Activated CD8-positive, alpha-beta T cell treated with anti-CD3 and anti-CD28 coated beads, Interleukin-2, amount 10 ng/mL, durations not matched to agents 7 days and 5 days (primary cell): ENCODE data around the gene ITIH1. TPM values are rescaled to one million over a fixed set of nuclear protein-coding genes. Genes with fewer than 3 reads are reported as not detected.

Source experiments
- ATAC-seq: fragments of 150-1000 bp; cut with Tn5 transposase; one replicate; pipeline ENCODE4 v1.10.0; 2021; ENCODE audit warnings: moderate library complexity
- CTCF ChIA-PET: fragments of 350-600 bp; sonication (Branson Sonifier 250); formaldehyde crosslinking; loops from one replicate; lab custom pipeline; 2021; ENCODE audit warnings: antibody characterized with exemption; lab: Charles Lee
- POLR2A ChIA-PET: fragments of 350-600 bp; sonication (Branson Sonifier 250); formaldehyde crosslinking; loops from one replicate; lab custom pipeline; 2021; ENCODE audit warnings: antibody characterized with exemption; lab: Charles Lee
- DNase-seq: peaks from one replicate; pipeline ENCODE4 v3.0.0-alpha.2; 2020
- H3K27ac Mint-ChIP-seq: one replicate; pipeline ENCODE4 v1.8.0; 2021; ENCODE audit warnings: mild to moderate bottlenecking, mixed read lengths
- H3K27me3 Mint-ChIP-seq: one replicate; pipeline ENCODE4 v1.8.0; 2021; ENCODE audit warnings: low read depth, mixed read lengths
- H3K36me3 Mint-ChIP-seq: one replicate; pipeline ENCODE4 v1.8.0; 2021; ENCODE audit warnings: low read depth, mixed read lengths
- H3K4me1 Mint-ChIP-seq: one replicate; pipeline ENCODE4 v1.8.0; 2021; ENCODE audit warnings: low read depth, mixed read lengths
- H3K4me3 Mint-ChIP-seq: one replicate; pipeline ENCODE4 v1.8.0; 2021; ENCODE audit warnings: mild to moderate bottlenecking, mixed read lengths
- H3K9me3 Mint-ChIP-seq: one replicate; pipeline ENCODE4 v1.8.0; 2022; ENCODE audit warnings: mixed read lengths; ENCODE audit not compliant: insufficient read depth
- total RNA-seq, 2 experiments: library from RNA; stranded (reverse); gene quantifications; one replicate each; pipeline ENCODE4 v1.2.3, GENCODE V29; 2021

Gene ITIH1
- total RNA-seq, 2 experiments from 2014 or later, result not detected

GRCh38 chr3:52792413-52792812 is 15.0 kb downstream of the ITIH1 start:
- H3K27me3 Mint-ChIP-seq, result no peaks in the 10 kb centered on the region
- CTCF ChIA-PET, result interaction anchor here (1.0 to 1.2 kb wide), 3 partner anchors 27 to 342 kb away, joined by 3 to 4 read pairs (median 3); no protein-coding TSS in a partner anchor

GRCh38 chr3:52792961-52793695 is 15.7 kb downstream of the ITIH1 start:
- DNase-seq (no peak), ATAC-seq (no peak)
- Mint-ChIP-seq H3K36me3 (no peaks in the 10 kb centered on the region), H3K9me3 (no peaks in the 10 kb centered on the region), H3K27ac (no peak overlapping the region), H3K4me3 (no peak overlapping the region), H3K4me1 (no peaks in the 10 kb centered on the region), H3K27me3 (no peaks in the 10 kb centered on the region)
- CTCF ChIA-PET, result interaction anchor here (1.0 to 1.2 kb wide), 3 partner anchors 26 to 341 kb away, joined by 3 to 4 read pairs (median 3); no protein-coding TSS in a partner anchor
- POLR2A ChIA-PET, result no interaction called here

More at GRCh38 chr3:52792413-52792812, 15.0 kb downstream of the ITIH1 start:
- Mint-ChIP-seq H3K36me3 (no peaks in the 10 kb centered on the region), H3K27ac (no peak overlapping the region), H3K4me3 (no peak overlapping the region), H3K4me1 (no peaks in the 10 kb centered on the region), H3K9me3 (no peaks in the 10 kb centered on the region)
- no peak for DNase-seq
- POLR2A ChIA-PET, result interaction anchor here (0.6 kb wide), 1 partner anchor 21 kb away, joined by 3 read pairs; no protein-coding TSS in a partner anchor
- ATAC-seq, result no peak

GRCh38 chr3:52793702-52794611 is 16.6 kb downstream of the ITIH1 start:
- DNase-seq (no peak), ATAC-seq (no peak)
- no peaks in the 10 kb centered on the region for H3K36me3 Mint-ChIP-seq
- ChIA-PET POLR2A (no interaction called here), CTCF (interaction anchor here (1.2 kb wide), 1 partner anchor 57 kb away, joined by 3 read pairs; no protein-coding TSS in a partner anchor)
- no peaks in the 10 kb centered on the region for H3K27me3 Mint-ChIP-seq
- H3K27ac Mint-ChIP-seq, result peak overlapping the region; percentile 30
- no peaks in the 10 kb centered on the region for H3K4me1 Mint-ChIP-seq
- no peaks in the 10 kb centered on the region for H3K9me3 Mint-ChIP-seq
- H3K4me3 Mint-ChIP-seq, result no peak overlapping the region

GRCh38 chr3:52794612-52795099 is 17.3 kb downstream of the ITIH1 start, which contains the start of gene ITIH3:
Gene ITIH3, plus strand, starts transcription at chr3:52794796. Its CDS starts 8 bp downstream, at chr3:52794804.
- no peak for DNase-seq

GRCh38 chr3:52795298-52795900 is 18.0 kb downstream of the ITIH1 start:
- H3K4me1 Mint-ChIP-seq, result no peaks in the 10 kb centered on the region
- no peak for DNase-seq
- H3K27ac Mint-ChIP-seq, result no peak overlapping the region
- CTCF ChIA-PET, result no interaction called here
- H3K4me3 Mint-ChIP-seq, result no peak overlapping the region
- no peaks in the 10 kb centered on the region for H3K9me3 Mint-ChIP-seq
- H3K36me3 Mint-ChIP-seq, result no peaks in the 10 kb centered on the region
- H3K27me3 Mint-ChIP-seq, result no peaks in the 10 kb centered on the region
- ATAC-seq, result no peak
- POLR2A ChIA-PET, result no interaction called here

More at GRCh38 chr3:52794612-52795099, 17.3 kb downstream of the ITIH1 start, which contains the start of gene ITIH3:
- Mint-ChIP-seq H3K27ac (peak within 1 kb of the TSS; percentile 30), H3K4me3 (no peak within 1 kb of the TSS), H3K9me3 (no peaks in the 10 kb centered on the region), H3K36me3 (no peaks in the 10 kb centered on the region), H3K27me3 (no peaks in the 10 kb centered on the region), H3K4me1 (no peaks in the 10 kb centered on the region)
- ATAC-seq, result no peak
- CTCF ChIA-PET, result no interaction called here
- POLR2A ChIA-PET, result no interaction called here

- Mint-ChIP-seq H3K36me3 (no peaks in the 10 kb centered on the region), H3K4me1 (no peaks in the 10 kb centered on the region), H3K27ac (no peak overlapping the region), H3K9me3 (no peaks in the 10 kb centered on the region), H3K27me3 (no peaks in the 10 kb centered on the region), H3K4me3 (no peak overlapping the region)
- CTCF ChIA-PET, result no interaction called here
- no peak for DNase-seq
- ATAC-seq, result no peak
- POLR2A ChIA-PET, result no interaction called here
Observed at GRCh38 chr3:52796411-52796810, 19.0 kb downstream of the ITIH1 start.

- ChIA-PET POLR2A (interaction anchor here (0.6 to 1.2 kb wide), 3 partner anchors 13 to 437 kb away, joined by 3 read pairs; no protein-coding TSS in a partner anchor), CTCF (interaction anchor here (0.6 to 2.0 kb wide), 12 partner anchors 11 to 235 kb away, joined by 3 to 9 read pairs (median 4); no protein-coding TSS in a partner anchor)
- Mint-ChIP-seq H3K36me3 (no peaks in the 10 kb centered on the region), H3K27me3 (no peaks in the 10 kb centered on the region), H3K27ac (no peak overlapping the region), H3K9me3 (no peaks in the 10 kb centered on the region), H3K4me1 (no peaks in the 10 kb centered on the region), H3K4me3 (no peak overlapping the region)
- DNase-seq (no peak), ATAC-seq (no peak)
Observed at GRCh38 chr3:52798376-52798977, 21.1 kb downstream of the ITIH1 start.

GRCh38 chr3:52798978-52799476 is 21.6 kb downstream of the ITIH1 start:
- H3K27ac Mint-ChIP-seq, result no peak overlapping the region
- CTCF ChIA-PET, result interaction anchor here (0.6 to 2.0 kb wide), 13 partner anchors 11 to 234 kb away, joined by 3 to 9 read pairs (median 4); partner anchors contain the start of gene NEK4
- no peaks in the 10 kb centered on the region for H3K27me3 Mint-ChIP-seq
- ATAC-seq (peak; percentile 39), DNase-seq (peak; percentile 27)
- H3K9me3 Mint-ChIP-seq, result no peaks in the 10 kb centered on the region
- no peak overlapping the region for H3K4me3 Mint-ChIP-seq
- no peaks in the 10 kb centered on the region for H3K36me3 Mint-ChIP-seq
- POLR2A ChIA-PET, result interaction anchor here (0.6 to 1.2 kb wide), 2 partner anchors 12 to 44 kb away, joined by 3 read pairs; no protein-coding TSS in a partner anchor
- H3K4me1 Mint-ChIP-seq, result no peaks in the 10 kb centered on the region

- Mint-ChIP-seq H3K27me3 (no peaks in the 10 kb centered on the region), H3K36me3 (no peaks in the 10 kb centered on the region), H3K9me3 (no peaks in the 10 kb centered on the region), H3K4me3 (no peak overlapping the region), H3K27ac (no peak overlapping the region), H3K4me1 (no peaks in the 10 kb centered on the region)
- ChIA-PET CTCF (no interaction called here), POLR2A (no interaction called here)
- no peak for ATAC-seq
- no peak for DNase-seq
Observed at GRCh38 chr3:52800079-52800478, 22.7 kb downstream of the ITIH1 start.

- ATAC-seq, result no peak
- Mint-ChIP-seq H3K27ac (no peak overlapping the region), H3K36me3 (no peaks in the 10 kb centered on the region), H3K4me3 (no peak overlapping the region), H3K4me1 (no peaks in the 10 kb centered on the region), H3K9me3 (no peaks in the 10 kb centered on the region), H3K27me3 (no peaks in the 10 kb centered on the region)
- ChIA-PET POLR2A (no interaction called here), CTCF (no interaction called here)
- DNase-seq, result no peak
Observed at GRCh38 chr3:52801839-52802238, 24.4 kb downstream of the ITIH1 start.
